Stomach (tissue), 4 donors: ENCODE results near the gene TMEM178B.

ENCODE experiments used
- CTCF ChIP-seq, 7 experiments: fragments of 450-650 bp in 4 of 7; fragments of 200-600 bp in 3 of 7; sonication (generic) in 3 of 7; IDR thresholded peaks; one replicate each; pipeline ENCODE4 v1.5.1; 2016 to 2019; ENCODE audit warnings: antibody characterized with exemption in 7 of 7, control low read depth in 2 of 7, mild to moderate bottlenecking in 1 of 7
- EP300 ChIP-seq: sonication (generic); formaldehyde crosslinking; IDR thresholded peaks from one replicate; pipeline ENCODE4 v1.6.1; 2017; ENCODE audit warnings: antibody characterized with exemption
- POLR2A ChIP-seq, 4 donors: fragments of 450-650 bp; IDR thresholded peaks; one replicate each; pipeline ENCODE4 v1.6.1; 2016; ENCODE audit warnings: antibody characterized with exemption in 4 of 4, control low read depth in 2 of 4, mild to moderate bottlenecking in 1 of 4, moderate library complexity in 1 of 4
- POLR2AphosphoS5 ChIP-seq, 3 donors: sonication (generic); formaldehyde crosslinking; IDR thresholded peaks; one replicate each; pipeline ENCODE4 v1.6.1; 2016; ENCODE audit warnings: antibody characterized with exemption in 3 of 3

GRCh38 chr7:141053626-141054025 is 20.2 kb upstream of the TMEM178B start:
- TF ChIP-seq EP300: no peak
- TF ChIP-seq CTCF (IDR thresholded peaks at IDR 0.05): no peak
- no peak for TF ChIP-seq POLR2A (IDR thresholded peaks at IDR 0.05)
- no peak for TF ChIP-seq POLR2AphosphoS5 (IDR thresholded peaks at IDR 0.05)
